NCI-H2227 treated with DMSO at 0.1 percent for 48 hours (cell line): ENCODE results near the gene MACROD2.

Source experiments
- DNase-seq: peaks from one replicate; lab custom pipeline; 2025; lab: John Stamatoyannopoulos, UW

Gene MACROD2

GRCh38 chr20:14470231-14470899 lies 475.0 kb downstream of the MACROD2 start:
- no peak for DNase-seq

DNA sequence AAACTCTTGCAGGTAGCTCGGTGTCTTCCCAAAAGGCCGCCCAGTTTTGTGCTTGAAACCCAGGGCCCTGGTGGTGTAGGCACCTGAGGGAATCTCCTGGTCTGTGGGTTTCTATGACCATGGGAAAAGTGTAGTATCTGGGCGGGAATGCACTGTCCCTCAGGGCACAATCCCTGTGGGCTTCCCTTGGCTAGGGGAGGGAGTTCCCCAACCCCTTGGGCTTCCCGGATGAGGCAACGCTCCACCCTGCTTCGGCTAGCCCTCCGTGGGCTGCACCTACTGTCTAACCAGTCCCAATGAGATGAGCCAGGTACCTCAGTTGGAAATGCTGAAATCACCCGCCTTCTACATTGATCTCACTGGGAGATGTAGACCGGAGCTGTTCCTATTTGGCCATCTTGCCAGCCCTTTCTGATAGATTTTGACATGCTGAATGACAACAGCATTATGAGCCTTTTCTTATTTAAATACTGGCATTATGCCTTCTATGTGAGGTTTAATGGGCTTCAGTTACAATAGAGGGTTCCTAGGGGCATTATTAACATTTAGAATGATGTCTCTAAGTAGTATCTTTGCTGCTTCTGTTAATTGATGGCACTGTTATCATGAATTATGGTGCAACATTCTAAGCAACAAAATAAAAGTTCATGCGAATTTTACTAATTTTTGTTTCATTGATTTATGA lies 475.8 kb downstream of the MACROD2 start:
- DNase-seq, result no peak

DNA sequence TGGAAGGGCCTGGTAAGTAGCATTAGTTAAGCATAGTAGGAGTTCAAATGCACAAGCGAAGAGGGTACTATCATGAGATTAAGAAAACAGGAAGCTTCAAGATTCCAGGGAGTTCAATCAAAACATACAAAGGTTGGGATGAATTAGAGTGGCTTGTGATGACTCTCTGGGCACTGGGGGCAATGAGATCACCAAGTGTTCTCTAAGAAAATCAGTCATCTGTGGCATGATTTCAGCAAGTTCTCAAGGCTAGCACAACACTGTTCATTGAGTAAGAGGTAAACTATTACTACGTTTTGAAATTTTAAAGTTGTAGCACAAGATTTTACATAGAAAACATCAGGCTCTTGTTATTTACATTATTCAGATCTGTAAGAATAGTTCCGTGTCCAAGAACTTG lies 481.8 kb downstream of the MACROD2 start:
- DNase-seq, result no peak

DNA sequence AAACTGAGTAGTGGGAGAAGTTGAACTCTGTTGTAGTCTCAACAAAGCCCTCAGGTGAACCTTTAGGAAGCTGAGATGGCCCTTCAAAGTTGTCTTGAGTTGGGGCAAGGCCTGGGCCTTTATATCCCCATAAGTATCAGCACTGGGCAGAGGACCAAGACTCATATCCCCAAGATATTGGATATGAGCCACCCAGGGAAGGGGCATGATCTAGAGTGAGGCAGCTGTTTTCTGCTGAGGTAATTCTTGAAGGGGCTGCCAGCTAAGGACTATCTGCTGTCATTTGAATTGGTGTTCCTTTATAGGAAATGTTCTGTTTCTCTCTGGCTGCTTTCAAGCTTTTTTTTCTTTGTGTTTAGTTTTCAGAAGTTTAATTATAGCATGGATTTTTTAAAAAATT lies 482.8 kb downstream of the MACROD2 start:
- DNase-seq, result no peak

- no peak for DNase-seq
Measured at GRCh38 chr20:14481863-14482262, 486.5 kb downstream of the MACROD2 start.

- no peak for DNase-seq
Measured at GRCh38 chr20:14488212-14488611, 492.9 kb downstream of the MACROD2 start.

DNA sequence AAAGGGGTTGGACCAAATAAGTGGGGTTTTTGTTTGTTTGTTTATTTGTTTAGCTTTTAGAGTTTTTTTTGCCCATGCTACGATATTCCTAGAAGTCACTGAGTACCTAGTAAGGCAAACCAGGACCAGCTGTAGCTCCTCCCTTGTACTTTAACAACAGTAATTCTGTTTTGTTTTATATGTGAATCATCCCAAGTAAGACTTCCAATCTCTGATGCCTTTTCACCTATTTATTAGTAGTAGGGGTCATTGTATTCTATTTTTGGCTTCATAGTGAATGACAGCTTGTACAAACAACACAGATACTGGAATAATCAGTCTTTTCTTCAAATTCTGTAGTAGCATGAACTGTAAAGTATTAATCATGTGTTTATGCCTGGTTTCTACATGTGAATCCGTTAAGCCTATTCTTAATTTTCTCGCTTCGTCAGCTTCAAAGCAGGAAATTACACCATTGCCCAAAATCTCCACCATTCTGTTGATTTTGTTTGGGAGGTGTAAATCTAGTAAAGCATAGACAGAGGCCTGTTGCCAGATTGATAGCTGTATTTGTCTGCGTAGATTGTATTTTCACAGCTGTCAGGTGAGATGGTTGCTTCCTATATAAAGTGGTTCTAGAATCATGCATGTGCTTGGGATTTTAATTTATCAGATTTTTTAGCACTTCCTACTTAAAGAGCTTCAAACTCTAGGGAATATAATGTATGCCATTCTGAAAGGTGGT lies 493.6 kb downstream of the MACROD2 start:
- DNase-seq, result no peak

DNA sequence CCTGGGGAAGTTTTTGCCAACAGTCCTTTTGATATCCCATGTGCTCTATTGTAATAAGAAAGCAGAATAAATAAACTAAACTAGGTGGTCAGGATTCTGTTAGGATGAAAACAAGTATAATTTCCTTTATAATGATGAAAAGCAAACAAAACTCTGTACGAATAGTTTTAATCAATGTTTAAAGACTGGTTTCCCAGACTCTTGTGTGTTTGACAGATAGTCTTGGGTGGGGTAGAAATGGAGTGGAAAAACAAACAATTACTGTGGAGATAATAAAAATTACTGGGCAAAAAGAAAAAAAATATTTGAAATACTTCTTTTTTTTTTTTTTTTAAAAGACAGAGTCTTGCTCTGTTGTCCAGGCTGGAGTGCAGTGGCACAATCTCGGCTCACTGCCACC lies 494.2 kb downstream of the MACROD2 start:
- DNase-seq, result no peak

DNA sequence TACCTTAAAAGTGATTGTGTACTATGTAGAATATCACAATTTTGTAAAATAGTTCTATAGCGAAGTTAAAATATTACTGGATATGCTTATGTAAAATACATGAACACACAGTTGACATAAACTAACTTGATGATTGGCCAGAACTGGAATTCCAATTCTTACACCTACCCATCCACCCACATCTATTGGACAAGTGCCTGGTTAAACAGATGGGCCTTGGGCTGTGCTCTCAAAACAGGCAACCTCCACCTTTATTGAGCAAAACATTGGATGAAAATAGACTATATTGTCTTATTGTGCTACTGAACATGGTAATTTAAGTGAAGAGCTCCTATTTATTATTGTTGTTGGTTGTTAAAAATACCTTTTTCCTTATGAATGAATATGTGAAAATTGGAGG lies 496.1 kb downstream of the MACROD2 start:
- DNase-seq, result no peak

- DNase-seq, result no peak
Measured at GRCh38 chr20:14493408-14493807, 498.1 kb downstream of the MACROD2 start.

DNA sequence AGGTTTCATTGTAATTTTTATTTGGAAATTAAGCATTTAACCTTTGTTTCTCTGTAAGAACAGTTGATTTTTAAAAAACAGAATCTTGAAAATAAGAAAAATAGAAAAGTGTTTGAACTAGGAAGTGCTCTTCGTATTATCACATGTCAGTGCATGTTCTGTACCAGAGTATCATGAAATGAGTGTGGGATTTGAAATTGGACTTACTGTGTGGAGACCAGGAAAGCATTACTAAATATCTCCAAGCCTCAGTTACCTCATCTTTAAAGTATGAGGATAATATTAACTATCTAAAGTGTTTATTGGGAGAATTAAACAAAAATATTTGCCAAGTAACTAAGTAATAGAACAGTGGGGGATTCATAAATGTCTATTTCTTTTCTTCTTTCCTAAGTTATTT lies 499.0 kb downstream of the MACROD2 start:
- no peak for DNase-seq

- no peak for DNase-seq
Measured at GRCh38 chr20:14495066-14495465, 499.8 kb downstream of the MACROD2 start.

DNA sequence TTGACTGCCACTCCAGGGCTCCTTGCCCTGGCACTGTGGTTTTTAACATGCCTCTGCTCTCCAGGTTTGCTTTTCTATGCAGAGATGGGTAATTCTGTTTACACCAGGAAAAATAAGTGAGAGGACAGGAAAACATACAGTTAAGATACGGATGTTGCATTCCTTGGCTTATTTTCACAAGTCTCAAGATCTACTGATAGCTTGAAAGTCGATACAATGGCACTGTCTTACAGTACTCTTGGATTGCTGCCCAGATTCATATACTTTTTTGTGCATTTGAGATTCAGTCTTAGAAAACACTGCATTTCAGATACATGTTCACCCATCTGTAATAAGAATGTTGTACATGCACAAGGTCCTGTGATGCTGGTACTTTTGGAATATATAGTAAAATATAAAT lies 501.7 kb downstream of the MACROD2 start:
- DNase-seq, result no peak

DNA sequence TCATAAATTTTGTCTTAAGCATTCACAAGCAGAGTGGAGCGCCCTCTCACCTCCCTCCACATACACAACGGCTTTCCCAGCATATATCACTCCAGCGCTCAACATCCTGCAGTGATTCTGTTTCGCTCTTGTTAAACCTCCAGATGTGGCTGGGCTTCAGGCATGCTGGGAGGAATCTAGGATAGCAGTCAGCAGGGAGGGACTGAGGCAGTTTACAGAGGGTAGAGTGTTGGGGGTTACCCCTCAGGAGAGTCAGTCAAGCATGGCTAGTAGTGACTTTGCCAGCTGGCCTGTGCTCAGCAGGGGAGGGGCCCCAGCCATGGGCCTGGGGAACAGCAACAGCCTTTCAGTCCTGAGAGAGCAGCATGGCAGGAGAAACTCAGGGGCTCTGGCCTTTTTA lies 503.5 kb downstream of the MACROD2 start:
- DNase-seq, result no peak

- no peak for DNase-seq
Measured at GRCh38 chr20:14505476-14505875, 510.2 kb downstream of the MACROD2 start.

DNA sequence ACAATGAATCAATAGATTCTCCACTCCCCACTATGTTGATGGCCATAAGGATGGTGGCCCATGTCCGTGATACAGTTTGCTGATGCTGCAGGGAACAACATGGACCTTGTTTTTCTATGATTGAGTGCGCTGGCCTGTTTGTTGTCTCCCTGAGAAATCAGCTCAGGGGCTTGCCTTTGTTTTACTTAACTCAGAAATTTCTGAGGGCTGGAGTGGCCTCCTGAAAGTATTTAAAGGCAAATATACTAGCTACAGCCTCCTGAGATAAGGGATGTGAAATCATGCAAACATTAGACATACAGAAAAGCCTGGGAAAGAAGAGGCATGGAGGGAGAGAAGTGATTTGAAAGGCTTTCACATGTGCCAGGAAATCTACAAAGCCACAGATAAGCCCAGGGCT lies 512.4 kb downstream of the MACROD2 start:
- DNase-seq, result no peak

GRCh38 chr20:14510341-14510740 lies 515.0 kb downstream of the MACROD2 start:
- DNase-seq, result no peak

DNA sequence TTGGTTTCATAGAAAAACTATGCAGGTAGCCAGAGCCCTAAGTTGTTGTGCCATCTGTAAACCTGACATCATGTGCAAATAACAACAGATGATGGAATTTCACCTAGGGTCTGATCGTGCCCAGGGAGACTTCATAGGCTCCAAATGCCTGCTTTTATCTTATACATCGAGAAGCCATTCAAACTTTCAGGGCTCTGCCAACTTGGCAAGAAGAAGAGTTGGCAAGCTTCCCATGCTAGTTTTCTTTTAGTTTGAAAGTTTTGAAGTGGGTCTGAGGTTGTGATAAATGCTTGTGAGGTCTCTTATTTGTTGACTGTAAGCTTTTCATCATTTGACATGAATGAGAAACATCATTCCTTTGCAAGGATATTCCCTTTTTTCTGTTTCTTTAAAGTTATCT lies 517.5 kb downstream of the MACROD2 start:
- no peak for DNase-seq

DNA sequence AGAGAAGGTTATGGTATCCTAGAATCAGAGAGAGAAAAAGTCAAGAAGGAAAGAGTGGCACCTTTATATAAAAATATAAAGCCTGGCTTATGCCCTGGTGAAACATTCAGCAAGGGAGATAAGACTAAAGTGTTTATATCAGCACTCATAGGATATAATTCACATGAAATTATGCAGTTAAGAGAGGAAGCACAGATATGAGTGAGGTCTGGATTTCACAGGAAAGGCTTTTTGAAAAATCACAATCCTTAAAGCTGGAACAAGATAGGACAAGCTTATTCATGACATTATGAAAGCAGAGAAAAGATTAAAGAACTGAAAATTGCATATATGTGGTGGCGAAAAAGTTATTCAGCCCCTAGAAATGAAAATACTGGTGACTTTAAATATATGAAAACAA lies 523.3 kb downstream of the MACROD2 start:
- no peak for DNase-seq

DNA sequence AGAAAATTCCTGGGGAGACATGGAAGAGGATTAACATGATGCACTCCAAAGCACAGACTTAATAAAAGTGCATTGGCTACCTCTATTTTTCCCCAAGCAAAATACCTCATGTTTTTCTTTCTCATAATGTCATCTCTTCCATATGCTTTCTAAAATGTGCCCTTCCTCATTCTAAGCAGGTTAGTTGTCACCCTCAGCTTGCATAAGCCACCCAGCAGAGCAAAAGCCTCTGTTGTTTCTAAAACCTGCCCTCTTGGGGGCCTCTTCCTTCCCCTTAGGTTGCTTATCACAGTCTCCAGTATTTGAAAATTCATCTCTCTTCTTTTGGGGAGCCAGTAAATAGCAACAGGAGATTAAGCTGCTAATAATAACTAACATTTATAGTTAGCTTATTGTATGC lies 525.7 kb downstream of the MACROD2 start:
- no peak for DNase-seq

DNA sequence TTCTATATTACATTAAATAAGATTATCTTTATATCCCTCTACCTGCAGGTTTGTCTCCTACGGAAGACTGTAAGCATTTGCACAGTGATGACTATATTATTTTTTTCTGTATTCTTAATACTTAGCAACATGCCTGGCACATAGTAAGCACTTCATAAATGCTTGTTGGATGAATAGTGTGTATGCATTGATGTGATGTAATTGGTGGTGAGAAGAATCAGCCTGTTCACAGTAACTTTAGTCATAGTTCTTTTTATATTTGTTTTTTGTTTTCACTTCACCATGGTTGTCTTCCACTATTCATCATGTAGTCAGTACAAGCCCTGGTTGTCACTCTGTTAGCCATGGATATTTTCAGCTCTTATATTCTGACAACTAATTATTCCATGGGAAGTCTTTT lies 526.1 kb downstream of the MACROD2 start:
- no peak for DNase-seq

DNA sequence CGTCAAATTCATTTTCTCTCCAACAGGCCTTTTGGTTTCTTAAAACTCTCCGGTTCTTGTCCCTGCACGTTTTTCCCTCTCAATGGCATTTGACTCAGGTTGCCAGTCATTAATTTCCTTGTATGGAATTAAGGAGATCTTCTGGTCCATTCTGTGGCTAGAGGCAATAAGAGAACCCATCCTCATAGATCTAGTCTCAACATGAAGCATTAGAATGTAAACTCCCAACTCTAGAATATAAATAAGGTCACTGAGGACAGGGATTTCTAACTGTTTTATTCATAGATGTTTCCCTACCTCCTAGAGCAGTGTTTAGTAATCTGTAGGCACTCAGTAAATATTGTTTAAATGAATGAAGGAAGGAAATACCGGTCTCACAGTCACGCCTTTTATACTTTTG lies 527.3 kb downstream of the MACROD2 start:
- no peak for DNase-seq

- no peak for DNase-seq
Measured at GRCh38 chr20:14523090-14523489, 527.8 kb downstream of the MACROD2 start.
